HG02884 (cell line): ENCODE results near the gene NRSN2.

Source experiments
- ATAC-seq: cut with Tn5 transposase; IDR thresholded peaks from one replicate; pipeline ENCODE4 v1.9.1; 2021; ENCODE audit warnings: mild to moderate bottlenecking, moderate library complexity; ENCODE audit not compliant: unreplicated experiment

Gene NRSN2

GRCh38 chr20:396619-397431 lies 49.9 kb downstream of the NRSN2 start:
- ATAC-seq: no peak

- ATAC-seq: no peak
Measured at GRCh38 chr20:397432-398237, 50.7 kb downstream of the NRSN2 start.

- ATAC-seq: no peak
Measured at GRCh38 chr20:399182-399707, 52.3 kb downstream of the NRSN2 start.

- ATAC-seq: no peak
Measured at GRCh38 chr20:400128-400453, 53.2 kb downstream of the NRSN2 start.

- ATAC-seq: no peak
Measured at GRCh38 chr20:400454-401275, 53.8 kb downstream of the NRSN2 start.

GRCh38 chr20:401682-402495 lies 55.0 kb downstream of the NRSN2 start:
- ATAC-seq: no peak

GRCh38 chr20:402496-402885 lies 55.6 kb downstream of the NRSN2 start:
- no peak for ATAC-seq

GRCh38 chr20:402898-403581 lies 56.1 kb downstream of the NRSN2 start:
- no peak for ATAC-seq

- no peak for ATAC-seq
Measured at GRCh38 chr20:403582-403957, 56.7 kb downstream of the NRSN2 start.

- no peak for ATAC-seq
Measured at GRCh38 chr20:404088-404487, 57.2 kb downstream of the NRSN2 start.
